GM21737 (cell line): ENCODE measurements around the gene SPATA6.
"Not testable (repeated sequence)": the region's sequence is repeated elsewhere in the genome, so short reads cannot be mapped to it uniquely, and the experiment has no call there.

Source experiments
- ATAC-seq: cut with Tn5 transposase; IDR thresholded peaks from one replicate; pipeline ENCODE4 v1.9.1; 2021; ENCODE audit warnings: mild to moderate bottlenecking, moderate library complexity; ENCODE audit not compliant: unreplicated experiment

The SPATA6 gene

GRCh38 chr1:48466594-48466993 lies 5.4 kb downstream of the SPATA6 start:
- ATAC-seq = no peak

GRCh38 chr1:48462716-48463302 lies 9.2 kb downstream of the SPATA6 start:
- no peak for ATAC-seq

- ATAC-seq = no peak
Measured at GRCh38 chr1:48450505-48450904, 21.5 kb downstream of the SPATA6 start.

GRCh38 chr1:48448932-48449331 lies 23.1 kb downstream of the SPATA6 start:
- no peak for ATAC-seq

GRCh38 chr1:48444186-48444585 lies 27.8 kb downstream of the SPATA6 start:
- not testable (repeated sequence) for ATAC-seq

GRCh38 chr1:48442864-48443619 lies 29.0 kb downstream of the SPATA6 start:
- no peak for ATAC-seq

- not testable (repeated sequence) for ATAC-seq
Measured at GRCh38 chr1:48440786-48441185, 31.2 kb downstream of the SPATA6 start.

- ATAC-seq = no peak
Measured at GRCh38 chr1:48439380-48439779, 32.6 kb downstream of the SPATA6 start.

- ATAC-seq = not testable (repeated sequence)
Measured at GRCh38 chr1:48437379-48437778, 34.6 kb downstream of the SPATA6 start.

GRCh38 chr1:48435312-48436002 lies 36.5 kb downstream of the SPATA6 start:
- not testable (repeated sequence) for ATAC-seq

- no peak for ATAC-seq
Measured at GRCh38 chr1:48430832-48431231, 41.2 kb downstream of the SPATA6 start.

GRCh38 chr1:48422009-48422408 lies 50.0 kb downstream of the SPATA6 start:
- no peak for ATAC-seq

- no peak for ATAC-seq
Measured at GRCh38 chr1:48418742-48419141, 53.3 kb downstream of the SPATA6 start.

- ATAC-seq = no peak
Measured at GRCh38 chr1:48415050-48415449, 57.0 kb downstream of the SPATA6 start.

- no peak for ATAC-seq
Measured at GRCh38 chr1:48414264-48414663, 57.7 kb downstream of the SPATA6 start.

- no peak for ATAC-seq
Measured at GRCh38 chr1:48405940-48406339, 66.1 kb downstream of the SPATA6 start.

- no peak for ATAC-seq
Measured at GRCh38 chr1:48405400-48405799, 66.6 kb downstream of the SPATA6 start.

GRCh38 chr1:48402599-48402998 lies 69.4 kb downstream of the SPATA6 start:
- no peak for ATAC-seq

- ATAC-seq = no peak
Measured at GRCh38 chr1:48396208-48396607, 75.8 kb downstream of the SPATA6 start.

GRCh38 chr1:48391926-48392325 lies 80.1 kb downstream of the SPATA6 start:
- ATAC-seq = no peak

- no peak for ATAC-seq
Measured at GRCh38 chr1:48387409-48387808, 84.6 kb downstream of the SPATA6 start.

- no peak for ATAC-seq
Measured at GRCh38 chr1:48374785-48375184, 97.2 kb downstream of the SPATA6 start.
